OCI-M2 (cell line): Measurements from ENCODE around the gene TNPO2.

Source experiments
- DNase-seq: peaks from one replicate; lab custom pipeline; 2025; ENCODE audit not compliant: unreplicated experiment; lab: John Stamatoyannopoulos, UW

TNPO2 gene

DNA sequence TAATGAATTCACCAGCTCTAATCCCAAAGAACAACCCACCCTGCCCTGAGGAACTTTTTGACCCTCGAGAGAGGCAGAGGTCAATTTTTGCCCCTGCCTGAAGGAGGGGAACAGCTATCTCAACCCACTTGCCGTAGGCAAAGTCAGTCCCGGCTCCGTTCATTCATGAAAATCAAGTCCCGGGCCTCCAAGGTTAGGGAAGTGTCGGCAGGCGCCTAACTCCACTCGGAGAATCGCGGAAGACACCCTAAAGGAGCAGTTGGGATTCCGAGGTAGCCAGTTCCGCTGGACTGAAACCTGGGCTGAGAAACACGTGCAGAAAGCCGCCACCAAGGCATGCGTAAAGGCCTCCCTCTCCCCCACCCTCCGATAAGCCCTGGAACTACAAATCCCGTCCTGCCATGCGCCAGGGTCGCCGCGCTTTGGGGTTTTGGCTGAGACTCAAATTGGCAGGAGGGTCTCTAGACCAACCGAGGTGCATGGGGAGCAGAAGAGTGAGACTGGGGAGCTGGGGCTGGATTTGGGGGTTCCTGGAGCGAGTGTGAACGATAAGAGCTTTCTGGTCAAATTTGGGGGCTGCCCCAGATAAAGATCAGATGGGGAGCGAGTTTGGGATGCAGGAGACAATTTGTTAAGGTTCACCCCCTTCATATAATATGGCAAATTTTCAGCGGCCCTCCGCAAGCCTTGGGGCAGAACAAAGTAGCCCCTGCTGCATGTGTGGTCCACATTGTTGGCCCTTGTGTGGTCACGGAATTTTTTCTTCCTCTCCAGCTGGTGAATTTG is at the start of gene TNPO2:
TNPO2 (minus strand) TSS at position 292 of the 786 bp plus-strand sequence. CDS start 2,955 bp downstream, outside the sequence.
- peak; percentile 97 for DNase-seq

DNA sequence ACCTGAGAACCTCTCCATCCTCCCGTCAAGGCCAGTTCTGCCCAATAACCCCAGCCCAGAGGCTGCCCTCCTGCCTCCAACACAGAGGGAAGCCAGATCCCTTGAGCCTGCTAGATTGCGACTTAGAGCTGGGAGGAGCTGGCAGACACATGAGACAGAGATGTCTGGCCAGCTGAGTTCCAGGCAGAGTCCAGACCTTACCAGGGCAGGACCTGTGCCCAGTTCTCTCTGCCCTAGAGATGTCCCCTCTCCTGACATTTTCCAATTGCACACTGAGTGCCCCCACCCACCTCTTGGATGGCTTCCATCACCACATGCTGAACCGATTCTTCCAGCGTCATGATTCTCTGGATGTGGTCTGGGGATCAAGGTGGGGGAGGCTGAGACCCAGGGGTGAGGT is 48.6 kb upstream of the TNPO2 start:
- DNase-seq: no peak

DNA sequence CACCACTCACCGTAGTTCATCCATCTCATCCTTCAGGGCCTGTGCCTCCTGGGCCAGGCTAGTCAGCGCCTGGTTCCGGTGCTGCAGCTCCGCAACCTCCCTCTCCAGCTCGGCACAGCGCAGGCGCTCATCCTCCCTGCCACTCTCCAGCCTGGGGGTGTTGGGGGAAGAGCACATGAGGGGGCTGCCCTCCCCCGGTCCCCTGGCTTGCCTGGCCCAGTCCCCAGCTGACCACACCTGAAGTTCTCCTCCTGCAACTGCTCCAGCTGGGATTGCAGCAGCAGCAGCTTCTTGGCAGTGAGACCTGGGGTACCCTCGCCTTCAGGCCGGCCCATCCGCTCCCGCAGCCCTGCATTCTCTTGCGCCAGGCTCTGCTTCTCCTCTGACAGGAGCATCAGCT is 47.2 kb upstream of the TNPO2 start:
- no peak for DNase-seq

DNA sequence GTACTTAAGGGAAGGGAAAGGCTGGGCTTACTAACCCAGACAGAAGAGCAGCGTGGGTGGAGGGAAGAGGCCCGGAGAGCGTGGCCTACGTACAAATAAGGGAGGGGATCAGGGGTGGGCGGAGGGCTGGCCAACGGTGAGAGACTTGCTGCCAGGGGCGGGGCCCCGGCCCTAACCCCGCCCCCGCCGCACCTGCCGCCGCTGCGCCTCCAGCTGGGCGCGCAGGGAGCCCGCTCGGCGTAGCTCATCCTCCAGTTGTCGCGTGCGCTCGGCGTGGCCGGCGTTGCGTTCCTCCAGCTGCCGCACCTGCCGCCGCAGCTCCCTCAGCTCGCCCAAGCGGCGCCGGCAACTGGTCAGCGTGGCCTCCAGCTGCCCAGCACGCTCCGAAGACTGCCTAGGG is 46.0 kb upstream of the TNPO2 start:
- DNase-seq: no peak

DNA sequence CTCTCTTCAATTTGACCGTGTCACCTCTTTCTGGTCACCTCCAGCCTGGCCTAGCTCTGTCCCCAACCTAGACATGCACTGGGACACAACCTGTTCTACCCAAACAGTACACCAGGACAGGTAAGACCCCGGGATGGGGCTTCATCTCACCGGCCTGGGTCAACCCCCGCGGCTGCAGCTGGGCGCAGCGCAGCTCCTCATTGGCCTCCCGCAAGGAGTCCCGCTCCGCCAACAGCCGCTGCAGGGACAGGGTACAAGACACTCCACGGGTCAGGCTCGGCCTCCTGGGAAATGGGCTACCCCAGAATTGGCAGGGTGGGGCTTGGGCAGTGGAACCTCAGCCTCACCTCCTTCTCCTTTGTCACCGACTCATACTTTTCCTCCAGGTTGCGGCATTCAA is 43.9 kb upstream of the TNPO2 start:
- DNase-seq: no peak

DNA sequence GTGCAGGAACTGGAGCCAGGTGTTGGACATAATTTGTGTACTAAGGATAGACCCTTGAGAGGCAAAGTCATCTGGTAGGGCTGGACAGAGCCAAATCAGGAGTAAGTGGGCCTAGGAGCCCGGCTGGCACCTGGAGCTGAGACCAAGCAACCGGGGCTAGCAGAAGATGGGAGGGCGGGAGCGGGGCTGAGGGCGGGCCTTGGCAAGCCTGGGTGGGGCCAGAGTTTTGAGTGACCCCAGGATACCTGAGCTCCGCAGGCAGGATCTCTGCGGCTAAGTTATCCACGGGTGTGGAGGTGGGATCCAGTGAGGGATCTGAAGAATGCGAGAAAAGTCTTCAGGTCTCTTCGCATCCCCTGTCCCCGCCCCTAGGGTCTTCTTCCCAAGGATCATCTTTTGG is 43.4 kb upstream of the TNPO2 start:
- DNase-seq: no peak

DNA sequence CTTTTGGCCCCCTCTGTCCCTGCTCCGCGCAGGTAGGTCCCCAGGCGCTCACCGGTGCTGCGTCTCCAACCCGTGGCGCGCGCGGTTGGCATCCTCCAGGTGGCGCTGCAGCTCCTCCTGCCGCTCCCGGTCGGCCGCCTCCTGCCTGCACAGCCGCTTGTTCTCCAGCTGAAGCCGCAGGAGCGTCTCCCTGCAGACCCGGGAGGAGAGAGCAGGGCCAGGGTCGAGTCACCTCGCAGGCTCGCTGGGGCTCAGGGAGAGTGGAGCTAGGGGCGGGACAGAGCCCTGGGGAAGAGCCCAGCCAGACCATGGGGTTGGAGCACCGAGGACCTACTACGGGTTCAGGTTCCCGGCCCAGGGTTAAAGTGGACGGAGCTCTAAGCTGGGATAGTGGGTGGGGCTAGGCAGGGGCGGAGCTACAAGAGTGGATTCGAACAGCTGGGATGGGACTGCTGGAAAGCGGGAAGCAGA is 42.4 kb upstream of the TNPO2 start:
- DNase-seq: no peak

DNA sequence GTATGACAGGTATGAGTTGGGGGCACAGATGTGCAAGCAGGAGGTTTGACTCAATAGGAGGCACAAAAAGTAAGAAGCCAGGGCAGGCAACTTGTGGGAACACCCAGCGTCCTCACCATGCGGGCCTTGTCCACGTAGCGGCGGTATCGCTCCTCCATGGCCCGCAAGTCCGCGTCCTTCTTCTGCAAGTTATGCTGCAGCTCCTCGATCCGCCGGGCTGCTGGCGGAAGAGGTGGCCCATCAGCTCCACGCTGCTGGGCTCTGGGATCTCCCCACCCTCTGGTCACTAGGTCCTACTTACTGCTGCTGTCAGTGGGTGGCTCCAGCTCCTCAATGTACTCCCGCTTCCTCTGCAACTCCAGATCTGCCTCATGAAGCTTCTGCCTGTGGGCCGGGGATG is 41.0 kb upstream of the TNPO2 start:
- no peak for DNase-seq

DNA sequence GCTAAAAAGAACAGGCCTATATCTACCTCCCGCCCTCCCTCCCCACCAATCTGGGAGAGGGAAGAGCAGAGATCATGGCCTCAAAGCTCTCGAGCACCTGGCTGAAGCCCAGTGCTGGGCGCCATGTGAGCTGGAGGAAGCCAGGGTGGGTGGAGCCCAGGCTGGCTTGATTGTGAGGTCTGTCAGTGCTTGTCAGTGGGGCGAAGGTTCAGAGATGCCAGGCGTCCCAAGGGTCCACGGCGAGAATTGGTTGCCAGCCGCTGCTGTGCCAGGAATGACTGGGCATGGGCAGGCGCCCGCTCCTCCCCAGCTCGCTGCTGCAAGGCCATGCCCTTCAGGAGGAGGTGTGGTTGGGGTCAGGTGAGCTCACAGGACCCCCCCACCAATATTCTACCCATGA is 39.4 kb upstream of the TNPO2 start:
- DNase-seq: no peak

DNA sequence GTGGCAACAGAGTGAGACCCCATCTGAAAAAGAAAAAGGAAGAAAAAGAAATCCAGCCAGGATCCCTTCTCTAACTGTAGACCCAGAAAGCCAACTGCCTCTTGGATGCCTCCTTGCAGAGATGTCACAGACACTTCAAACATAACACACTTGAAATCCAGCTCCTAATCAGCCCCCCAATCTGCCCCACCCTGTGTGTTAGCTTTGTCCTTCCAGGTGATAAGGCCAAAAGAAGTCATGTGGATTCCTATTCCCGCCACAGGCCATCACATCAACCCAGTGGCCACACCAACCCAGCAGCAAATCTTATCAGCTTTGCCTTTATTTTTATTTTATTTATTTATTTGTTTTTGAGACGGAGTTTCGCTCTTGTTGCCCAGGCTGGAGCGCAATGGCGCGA is 36.0 kb upstream of the TNPO2 start:
- no peak for DNase-seq

DNA sequence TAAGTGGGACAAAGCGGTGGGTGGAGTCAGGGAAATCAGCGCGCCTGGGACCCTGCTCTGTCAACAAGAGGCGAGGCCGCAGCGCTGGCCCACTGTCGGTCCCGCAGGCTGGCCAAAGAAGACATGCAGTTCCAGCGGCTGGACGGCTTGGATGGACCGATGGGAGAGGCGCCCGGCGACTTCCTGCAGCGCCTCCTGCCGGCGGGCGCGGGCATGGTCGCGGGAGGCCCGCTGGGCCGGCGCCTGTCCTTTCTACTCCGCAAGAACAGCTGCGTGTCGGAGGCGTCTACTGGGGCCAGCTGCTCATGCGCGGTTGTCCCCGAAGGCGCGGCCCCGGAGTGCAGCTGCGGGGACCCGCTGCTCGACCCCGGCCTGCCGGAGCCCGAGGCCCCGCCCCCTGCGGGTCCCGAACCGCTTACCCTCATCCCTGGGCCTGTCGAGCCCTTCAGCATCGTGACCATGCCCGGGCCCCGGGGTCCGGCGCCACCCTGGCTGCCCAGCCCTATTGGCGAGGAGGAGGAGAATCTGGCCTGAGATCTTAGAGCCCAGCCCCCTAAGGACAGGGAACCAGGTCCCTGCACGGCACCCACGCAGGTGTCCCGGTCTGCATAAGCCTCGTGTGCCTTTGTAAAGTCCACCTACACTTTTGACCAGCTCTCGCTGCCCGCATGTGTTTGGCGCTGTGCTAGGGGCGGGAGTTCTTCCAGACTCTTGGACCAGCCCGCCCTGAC is 34.0 kb upstream of the TNPO2 start:
- no peak for DNase-seq

DNA sequence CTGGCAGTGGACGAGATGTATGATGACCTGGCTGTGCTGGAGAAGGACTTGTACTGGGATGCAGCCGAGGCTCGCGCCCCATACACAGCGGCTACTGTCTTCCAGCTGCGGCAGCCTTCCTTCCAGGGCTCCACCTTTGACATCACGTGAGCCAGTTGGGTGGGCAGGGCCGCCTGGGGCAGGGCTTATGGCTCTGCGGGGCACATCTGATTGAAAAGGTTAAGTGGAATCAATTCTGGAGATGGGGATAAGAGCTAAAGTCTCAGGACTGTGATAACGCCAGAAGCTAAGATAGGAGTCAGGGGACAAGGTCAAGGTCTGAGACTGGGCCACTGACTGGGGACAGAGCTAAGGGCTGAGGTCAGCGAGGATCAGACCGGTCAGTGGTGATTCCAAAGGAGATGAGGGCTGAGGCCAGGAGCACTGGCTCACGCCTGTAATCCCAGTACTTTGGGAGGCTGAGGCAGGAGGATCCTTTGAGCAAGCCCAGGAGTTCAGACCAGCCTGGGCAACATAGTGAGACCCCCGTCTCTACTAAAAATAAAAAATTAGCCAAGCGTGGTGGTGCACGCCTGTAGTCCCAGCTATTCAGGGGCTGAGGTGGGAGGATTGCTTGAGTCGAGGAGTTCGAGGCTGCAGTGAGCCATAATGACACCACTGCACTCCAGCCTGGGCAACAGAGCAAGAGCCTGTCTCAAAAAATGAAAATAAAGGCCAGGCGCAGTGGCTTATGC is 32.6 kb upstream of the TNPO2 start:
- no peak for DNase-seq

DNA sequence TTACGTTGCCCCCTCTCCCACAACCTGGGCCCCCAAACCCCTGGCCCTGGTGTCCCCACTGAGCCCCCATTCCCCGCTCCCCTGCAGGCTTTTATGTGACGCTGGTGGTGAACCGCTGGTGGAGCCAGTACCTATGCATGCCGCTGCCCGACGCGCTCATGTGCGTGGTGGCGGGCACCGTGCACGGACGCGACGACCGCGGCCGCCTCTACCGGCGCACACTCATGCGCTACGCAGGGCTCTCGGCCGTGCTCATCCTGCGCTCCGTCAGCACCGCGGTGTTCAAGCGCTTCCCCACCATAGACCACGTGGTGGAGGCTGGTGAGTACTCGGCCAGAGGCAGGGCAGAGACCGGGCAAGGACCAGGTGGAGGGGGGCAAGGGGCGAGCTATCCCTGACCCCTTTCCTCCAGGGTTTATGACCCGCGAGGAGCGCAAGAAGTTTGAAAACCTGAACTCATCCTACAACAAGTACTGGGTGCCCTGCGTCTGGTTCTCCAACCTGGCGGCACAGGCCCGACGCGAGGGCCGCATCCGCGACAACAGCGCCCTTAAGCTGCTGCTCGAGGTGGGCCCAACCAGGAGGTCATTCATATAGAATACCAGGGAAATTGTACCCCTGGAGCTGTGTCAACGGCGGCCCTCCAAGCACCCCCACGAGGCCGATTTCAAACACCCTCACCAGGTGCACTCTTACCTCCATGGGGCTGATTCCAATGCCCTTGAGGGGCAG is 30.9 kb upstream of the TNPO2 start:
- DNase-seq: no peak

DNA sequence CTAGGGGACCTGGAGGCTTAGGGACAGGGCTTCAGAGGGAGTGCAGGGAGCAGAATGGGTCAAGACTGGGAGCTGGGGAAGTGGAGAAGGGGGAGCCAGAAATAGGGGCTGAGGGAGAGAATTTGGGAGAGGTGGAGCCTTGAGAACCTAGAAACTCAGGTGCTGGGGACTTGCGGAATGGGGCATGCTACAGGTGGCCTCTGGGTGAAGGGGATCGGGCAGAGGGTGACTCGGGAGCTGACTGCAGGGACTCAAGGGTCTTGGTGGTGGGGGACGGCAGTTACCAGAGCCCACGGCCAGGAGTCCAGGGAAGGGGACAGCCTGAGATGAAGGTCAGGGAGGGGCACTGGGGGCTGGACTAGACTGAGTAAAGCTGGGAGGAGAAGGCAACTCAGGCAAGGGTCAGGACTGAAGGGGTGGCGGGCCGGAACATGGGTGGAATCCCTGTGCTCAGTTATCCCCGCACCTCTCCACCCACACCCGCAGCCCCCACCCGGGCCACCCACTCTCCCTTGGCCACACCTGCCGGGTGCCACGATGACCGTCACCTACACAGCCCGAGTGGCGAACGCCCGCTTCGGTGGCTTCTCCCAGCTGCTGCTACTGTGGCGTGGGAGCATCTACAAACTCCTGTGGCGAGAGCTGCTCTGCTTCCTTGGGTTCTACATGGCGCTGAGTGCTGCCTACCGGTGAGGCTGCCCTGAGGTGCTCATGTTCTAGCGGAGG is 28.5 kb upstream of the TNPO2 start:
- DNase-seq: no peak

DNA sequence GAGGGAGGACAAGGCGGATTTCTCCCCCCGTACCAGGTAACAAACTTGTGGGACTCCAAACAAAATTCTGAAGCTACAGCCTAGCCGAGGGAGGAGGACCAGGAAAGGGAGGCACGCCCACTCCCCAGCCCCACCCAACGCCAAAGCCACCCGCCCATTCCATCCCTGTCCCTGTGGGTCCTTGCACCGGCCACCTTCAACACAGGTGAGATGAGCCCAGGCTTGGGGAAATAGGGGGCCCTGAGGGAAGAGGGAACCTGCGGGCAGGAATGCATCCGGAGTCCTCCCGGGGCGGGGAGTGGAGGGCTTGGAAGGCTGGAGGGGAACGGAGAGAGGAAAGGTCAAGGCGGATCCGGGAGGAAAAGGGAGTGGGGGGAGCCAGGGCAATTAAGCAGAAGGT is 27.9 kb upstream of the TNPO2 start, which contains the start of gene BEST2:
BEST2 (plus strand) TSS at position 157 of the 400 bp plus-strand sequence. CDS start 802 bp downstream, outside the sequence.
- no peak for DNase-seq

DNA sequence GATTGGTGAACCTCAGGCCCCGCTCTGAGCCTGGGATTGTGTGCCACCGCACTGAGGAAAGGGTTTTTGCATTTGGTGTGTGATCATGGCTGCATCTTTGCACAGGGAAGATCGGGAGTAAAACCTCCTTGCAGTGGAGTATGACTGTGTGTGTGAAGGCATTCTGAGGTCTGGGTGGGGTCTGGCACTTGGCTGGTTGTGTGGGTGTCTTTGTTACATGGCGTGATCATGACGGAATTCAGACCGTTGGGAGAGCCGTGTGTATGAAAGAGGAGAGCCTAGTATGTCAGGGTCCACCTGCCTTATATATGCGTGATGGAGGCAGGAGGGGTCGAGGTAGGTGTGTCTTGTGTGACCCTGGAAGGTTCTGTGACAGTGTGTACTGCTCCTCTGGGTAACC is 27.1 kb upstream of the TNPO2 start:
- DNase-seq: no peak

DNA sequence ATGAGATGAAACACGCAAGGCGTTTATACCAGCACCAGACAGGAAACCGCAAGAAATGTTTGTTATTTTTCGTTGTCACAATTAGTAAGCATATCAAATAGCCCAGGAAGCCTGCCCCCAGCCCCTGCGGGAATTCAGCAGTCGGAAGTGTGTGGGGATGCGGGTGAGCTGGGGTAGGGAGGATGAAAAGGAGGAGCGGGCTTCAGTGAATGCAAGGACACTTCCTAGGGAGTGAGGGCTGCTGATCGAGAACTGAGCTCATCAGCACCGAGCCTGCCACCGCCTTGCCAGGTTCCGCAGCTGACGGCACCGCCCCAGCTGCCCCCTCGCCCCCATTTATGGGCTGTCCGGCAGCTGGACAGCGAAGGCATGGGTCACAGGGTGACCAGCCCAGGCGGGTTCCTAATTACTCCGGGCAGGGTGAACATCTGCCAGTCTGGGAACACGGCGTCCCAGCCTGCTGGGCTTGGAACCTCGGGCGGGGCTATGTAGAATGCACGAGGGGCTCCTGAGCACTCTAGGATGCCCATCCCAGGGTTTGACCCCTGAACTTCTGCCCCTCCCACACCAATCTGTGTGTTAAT is 26.3 kb upstream of the TNPO2 start:
- no peak for DNase-seq

DNA sequence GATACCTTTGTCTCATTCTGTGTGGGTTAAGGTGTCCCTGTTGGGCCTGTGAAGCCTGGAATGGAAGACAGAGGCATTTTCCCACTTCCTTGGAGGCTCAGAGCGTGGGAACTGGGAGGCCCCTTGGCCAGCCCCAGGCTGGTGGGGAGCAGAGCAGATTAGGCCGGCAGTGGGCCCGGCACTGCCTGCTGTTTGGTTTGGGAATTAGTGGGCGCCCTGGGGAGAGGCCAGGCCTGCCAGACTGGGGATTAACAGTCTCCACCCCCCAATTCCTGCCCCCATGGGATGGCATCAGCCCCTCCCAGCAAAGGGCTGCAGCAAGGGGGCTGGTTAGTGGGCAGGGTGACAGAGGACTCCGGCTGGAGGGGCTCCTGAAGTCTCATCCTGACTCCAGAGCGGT is 24.8 kb upstream of the TNPO2 start:
- no peak for DNase-seq

DNA sequence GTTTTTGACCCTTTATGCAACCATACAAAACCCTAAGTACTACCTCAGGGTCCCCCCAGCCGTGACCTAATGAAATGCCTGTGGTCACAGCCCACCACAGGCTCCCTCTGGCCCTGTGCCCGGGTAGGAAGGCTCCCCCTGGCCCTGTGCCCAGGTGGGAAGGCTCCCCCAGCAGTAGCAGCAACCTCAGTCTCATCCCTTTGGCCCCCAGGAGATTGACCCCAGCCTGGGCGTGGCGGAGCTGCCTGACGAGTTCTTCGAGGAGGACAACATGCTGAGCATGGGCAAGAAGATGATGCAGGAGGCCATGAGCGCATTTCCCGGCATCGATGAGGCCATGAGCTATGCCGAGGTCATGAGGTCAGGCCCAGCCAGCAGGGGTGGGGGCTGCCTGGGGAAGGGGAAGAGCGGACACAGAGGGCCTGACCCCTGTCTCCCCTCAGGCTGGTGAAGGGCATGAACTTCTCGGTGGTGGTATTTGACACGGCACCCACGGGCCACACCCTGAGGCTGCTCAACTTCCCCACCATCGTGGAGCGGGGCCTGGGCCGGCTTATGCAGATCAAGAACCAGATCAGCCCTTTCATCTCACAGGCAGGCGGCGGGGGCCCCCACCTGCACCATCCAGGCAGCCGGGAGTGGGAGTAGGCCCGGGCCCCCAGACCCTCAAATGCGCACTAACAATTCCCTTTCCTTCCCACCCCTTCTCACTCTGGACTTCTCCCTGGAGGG is 21.6 kb upstream of the TNPO2 start:
- DNase-seq: no peak
